Psoas muscle (tissue), 8 donors: ENCODE data around the gene ADIRF. TPM values are rescaled to one million over a fixed set of nuclear protein-coding genes. Genes with fewer than 3 reads are reported as not detected.

Experiments
- ATAC-seq, 4 donors: fragments of 200-7000 bp; cut with Tn5 transposase; one replicate each; pipeline ENCODE4 v1.9.1; 2020; ENCODE audit warnings: moderate library complexity in 3 of 4, mild to moderate bottlenecking in 2 of 4
- DNase-seq, 2 donors: peaks; one replicate each; pipeline ENCODE4 v3.0.0-alpha.2; 2020
- H3K27ac ChIP-seq: fragments of 200-600 bp; one replicate; pipeline ENCODE4 v1.8.0; 2022
- H3K27me3 ChIP-seq, 3 donors: fragments of 200-600 bp in 1 of 3; one replicate each; pipeline versions ENCODE4 v1.6.1 to v1.8.0; 2013 to 2022; ENCODE audit warnings: low read length in 2 of 3, mild to moderate bottlenecking in 2 of 3, moderate library complexity in 1 of 3; ENCODE audit not compliant: insufficient read depth in 3 of 3
- H3K36me3 ChIP-seq, 2 donors: fragments of 200-600 bp in 1 of 2; one replicate each; pipeline versions ENCODE4 v1.6.1 to v1.8.0; 2013 to 2022; ENCODE audit warnings: low read depth in 1 of 2, mild to moderate bottlenecking in 1 of 2, moderate library complexity in 1 of 2; ENCODE audit not compliant: insufficient read depth in 1 of 2
- H3K4me1 ChIP-seq: fragments of 200-600 bp; one replicate; pipeline ENCODE4 v1.8.0; 2022
- H3K4me3 ChIP-seq: fragments of 200-600 bp; one replicate; pipeline ENCODE4 v1.8.0; 2022; ENCODE audit warnings: mild to moderate bottlenecking
- H3K9me3 ChIP-seq: fragments of 200-600 bp; one replicate; pipeline ENCODE4 v1.8.0; 2022
- whole genome bisulfite sequencing, 3 donors: extraction: QIAGEN DNeasy Blood & Tissue Kit; methylation state at CpG; one replicate each; pipeline versions ENCODE4 v1.1.6 to v1.1.7; 2013; 5-methylcytosine and 5-hydroxymethylcytosine counted together
- intact Hi-C, 2 donors: fragments of 100-400 bp; cut with DNase I; formaldehyde crosslinking; loops; one replicate each; pipeline versions ENCODE4 v1.11.0 to v1.14.2; 2022
- polyA plus RNA-seq, 3 donors: library from polyadenylated mRNA; stranded (reverse); fragments of 200-250 nt; gene quantifications; one replicate each; pipeline ENCODE4 v1.2.3, GENCODE V29; 2013
- total RNA-seq, 4 donors: library from RNA; stranded (reverse); fragmentation: NEBNext Ultra II Directional in 2 of 4; extraction: Animal tissue kit (Norgen Biotek cat#: 25700) in 2 of 4; gene quantifications; one replicate each; pipeline versions ENCODE4 v1.2.1 to v1.2.4, GENCODE V29; 2021 to 2023
- TF ChIP-seq, protein P1 (sequence below): fragments of 200-600 bp; IDR thresholded peaks from one replicate; pipeline ENCODE4 v1.8.0; 2022; ENCODE audit warnings: antibody characterized with exemption
- donor health status: healthy with polysubstance abuse.
- donor health status: DM: no; HTN: no; CAD: no; lungs with moderate emphysema.
- donor health status: Bipolar disorder and iron deficiency.
- donor health status: healthy.
- donor health status: DM: yes; HTN: yes; CAD: no.
- donor health status: DM: no; HTN: no; CAD: no.
- donor health status: DM: no; HTN: no; CAD: no.
- donor health status: DM: yes; HTN: yes; CAD: no.

Gene ADIRF
- total and polyA plus RNA-seq, 7 donors = 19.1 to 69.5 (median 34.9) TPM

DNA sequence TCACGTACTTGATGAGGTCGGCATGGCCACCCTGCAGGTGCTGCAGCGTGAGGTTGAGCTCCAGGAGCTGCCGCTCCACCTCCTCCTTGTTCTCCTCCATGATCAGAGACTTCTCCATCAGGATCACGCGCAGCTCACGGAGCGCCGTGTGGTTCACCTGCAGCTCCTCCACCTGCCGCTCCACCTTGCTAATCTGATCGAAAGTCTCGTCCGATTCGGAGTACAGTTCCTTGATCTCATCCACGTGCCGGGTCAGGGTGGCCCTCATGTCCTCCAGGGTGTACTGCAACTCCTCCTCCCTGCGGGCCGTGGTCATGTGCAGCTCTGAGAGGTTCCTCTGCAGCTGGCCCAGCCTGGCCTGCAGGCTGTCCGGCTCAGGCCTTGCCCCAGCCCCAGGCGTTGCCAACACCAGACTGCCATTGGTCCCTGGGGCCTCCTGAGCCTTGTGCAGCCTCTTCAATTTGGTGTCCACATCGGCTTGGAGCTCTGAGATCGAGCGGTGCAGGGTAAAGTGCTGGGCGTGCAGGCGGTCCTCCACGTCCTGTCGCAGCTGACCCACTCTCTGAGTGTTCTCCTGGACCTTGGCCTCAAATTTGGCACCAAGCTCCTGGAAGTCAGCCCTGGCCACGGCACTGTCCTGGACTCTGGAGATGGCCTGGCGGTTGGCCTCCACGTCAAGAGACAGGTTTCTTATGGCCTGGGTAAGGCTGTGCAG is 24.8 kb upstream of the ADIRF start:
- peaks cover 6% of the 10 kb centered on the region for H3K4me1 ChIP-seq
- H3K4me3 ChIP-seq = peak overlapping the region; percentile 22
- no peak overlapping the region for H3K27ac ChIP-seq
- intact Hi-C loops = loop anchor here in 1 of 2 donors (2.0 kb wide), 1 partner anchor 19 kb away; no protein-coding TSS in a partner anchor
- TF ChIP-seq, protein P1, sequence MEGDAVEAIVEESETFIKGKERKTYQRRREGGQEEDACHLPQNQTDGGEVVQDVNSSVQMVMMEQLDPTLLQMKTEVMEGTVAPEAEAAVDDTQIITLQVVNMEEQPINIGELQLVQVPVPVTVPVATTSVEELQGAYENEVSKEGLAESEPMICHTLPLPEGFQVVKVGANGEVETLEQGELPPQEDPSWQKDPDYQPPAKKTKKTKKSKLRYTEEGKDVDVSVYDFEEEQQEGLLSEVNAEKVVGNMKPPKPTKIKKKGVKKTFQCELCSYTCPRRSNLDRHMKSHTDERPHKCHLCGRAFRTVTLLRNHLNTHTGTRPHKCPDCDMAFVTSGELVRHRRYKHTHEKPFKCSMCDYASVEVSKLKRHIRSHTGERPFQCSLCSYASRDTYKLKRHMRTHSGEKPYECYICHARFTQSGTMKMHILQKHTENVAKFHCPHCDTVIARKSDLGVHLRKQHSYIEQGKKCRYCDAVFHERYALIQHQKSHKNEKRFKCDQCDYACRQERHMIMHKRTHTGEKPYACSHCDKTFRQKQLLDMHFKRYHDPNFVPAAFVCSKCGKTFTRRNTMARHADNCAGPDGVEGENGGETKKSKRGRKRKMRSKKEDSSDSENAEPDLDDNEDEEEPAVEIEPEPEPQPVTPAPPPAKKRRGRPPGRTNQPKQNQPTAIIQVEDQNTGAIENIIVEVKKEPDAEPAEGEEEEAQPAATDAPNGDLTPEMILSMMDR = no peak
- ATAC-seq = no peak
- DNase-seq = peak in 1 of 2 donors; percentile 54
- H3K27me3 ChIP-seq = no peaks in the 10 kb centered on the region
- no peaks in the 10 kb centered on the region for H3K36me3 ChIP-seq
- H3K9me3 ChIP-seq = no peaks in the 10 kb centered on the region
- 54 to 69% (median 55%) methylated on average over 30 of the region's 30 CpGs for whole genome bisulfite sequencing, 3 donors

DNA sequence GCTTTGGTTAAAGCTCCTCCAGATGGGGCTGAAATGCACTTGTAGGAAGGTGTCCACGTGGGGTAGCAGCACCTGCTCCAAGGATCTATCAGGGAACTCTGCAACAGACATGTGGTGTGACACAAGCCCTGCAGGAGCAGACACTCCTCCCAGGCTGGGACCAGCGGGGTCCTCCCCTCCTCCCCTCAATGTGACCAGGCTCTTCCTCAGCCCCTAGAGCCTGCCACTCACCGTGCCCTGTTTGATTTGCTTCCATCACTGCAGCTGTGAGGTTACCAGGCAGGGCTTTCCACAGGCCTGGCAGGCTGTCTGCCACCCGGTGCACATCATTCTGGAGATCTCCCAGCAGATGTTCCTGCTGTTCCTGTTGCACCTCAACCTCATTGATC is 24.3 kb upstream of the ADIRF start:
- TF ChIP-seq, protein P1 = no peak
- H3K9me3 ChIP-seq = no peaks in the 10 kb centered on the region
- no peaks in the 10 kb centered on the region for H3K27me3 ChIP-seq
- ATAC-seq = no peak
- H3K27ac ChIP-seq = no peak overlapping the region
- H3K4me1 ChIP-seq = peaks cover 6% of the 10 kb centered on the region
- WGBS, 3 donors = 52 to 75% (median 57%) methylated on average over 4 of the region's 4 CpGs
- H3K36me3 ChIP-seq = no peaks in the 10 kb centered on the region
- intact Hi-C loops = no loop called here
- no peak for DNase-seq
- no peak overlapping the region for H3K4me3 ChIP-seq

DNA sequence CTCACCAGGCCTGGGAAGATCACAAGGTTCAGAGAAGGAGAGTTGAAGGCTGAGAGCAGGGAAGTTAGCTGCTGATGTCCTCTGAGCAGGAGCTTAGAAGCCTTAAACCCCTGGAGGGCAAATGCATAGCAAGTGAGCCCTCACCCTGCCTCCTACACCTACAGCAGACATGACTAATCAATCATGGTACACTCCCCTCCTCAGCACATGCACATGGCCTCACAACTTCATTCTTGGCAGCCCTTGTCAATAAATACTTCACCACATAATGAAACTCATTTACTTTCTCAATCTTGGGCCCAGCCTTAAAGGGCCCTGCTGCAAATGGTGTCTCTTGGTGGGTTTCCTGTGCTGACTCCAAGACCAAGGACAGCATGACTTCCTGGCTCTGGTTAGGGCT is 23.8 kb upstream of the ADIRF start:
- H3K27me3 ChIP-seq = no peaks in the 10 kb centered on the region
- no peak overlapping the region for H3K27ac ChIP-seq
- H3K9me3 ChIP-seq = no peaks in the 10 kb centered on the region
- no peaks in the 10 kb centered on the region for H3K36me3 ChIP-seq
- TF ChIP-seq, protein P1 = no peak
- no peak for DNase-seq
- H3K4me3 ChIP-seq = no peak overlapping the region
- ATAC-seq = no peak
- H3K4me1 ChIP-seq = peaks cover 6% of the 10 kb centered on the region
- intact Hi-C loops = no loop called here

DNA sequence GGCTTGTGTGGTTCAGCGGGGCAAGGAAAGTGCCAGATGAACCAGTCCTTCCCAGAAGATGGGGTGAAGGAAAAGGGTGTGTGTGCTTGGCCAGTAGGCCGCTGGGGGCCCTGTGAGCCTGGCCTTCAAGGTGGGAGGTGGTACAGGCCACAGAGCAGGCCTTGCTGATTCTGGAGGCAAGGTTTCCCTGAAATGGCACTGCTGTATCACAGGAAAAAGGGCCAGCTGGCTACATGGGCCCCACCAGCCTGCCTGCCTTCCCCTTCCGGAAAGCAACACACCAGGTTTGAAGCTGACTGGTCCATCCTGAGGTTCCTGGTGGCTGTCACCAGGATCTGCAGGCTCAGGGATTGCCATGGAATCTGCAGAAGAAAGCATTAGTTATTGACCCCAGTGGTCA is 23.4 kb upstream of the ADIRF start:
- Histone ChIP-seq H3K4me3 (no peak overlapping the region), H3K27ac (no peak overlapping the region), H3K4me1 (peaks cover 6% of the 10 kb centered on the region), H3K9me3 (no peaks in the 10 kb centered on the region), H3K27me3 (no peaks in the 10 kb centered on the region), H3K36me3 (no peaks in the 10 kb centered on the region)
- TF ChIP-seq, protein P1 = no peak
- DNase-seq (no peak), ATAC-seq (no peak)
- intact Hi-C loops = no loop called here
- WGBS, 3 donors = 82 to 86% (median 86%) methylated on average over 3 of the region's 3 CpGs
